HG03196 (cell line): ENCODE measurements around the gene EVL.

Experiments
- ATAC-seq: cut with Tn5 transposase; IDR thresholded peaks from one replicate; pipeline ENCODE4 v1.9.1; 2021; ENCODE audit not compliant: unreplicated experiment

EVL gene

GRCh38 chr14:100082723-100083122 is 17.5 kb downstream of the EVL start:
- no peak for ATAC-seq

- no peak for ATAC-seq
These were observed 18.5 kb downstream of the EVL start for GRCh38 chr14:100083706-100084105.

GRCh38 chr14:100084591-100084990 is 19.4 kb downstream of the EVL start:
- no peak for ATAC-seq

GRCh38 chr14:100085462-100085861 is 20.2 kb downstream of the EVL start:
- no peak for ATAC-seq

GRCh38 chr14:100086361-100086760 is 21.1 kb downstream of the EVL start:
- ATAC-seq: no peak

GRCh38 chr14:100088226-100088625 is 23.0 kb downstream of the EVL start:
- ATAC-seq: no peak

GRCh38 chr14:100091386-100091785 is 26.2 kb downstream of the EVL start:
- ATAC-seq: no peak

GRCh38 chr14:100092832-100093231 is 27.6 kb downstream of the EVL start:
- no peak for ATAC-seq

- no peak for ATAC-seq
These were observed 28.1 kb downstream of the EVL start for GRCh38 chr14:100093319-100093718.

GRCh38 chr14:100096656-100097055 is 31.4 kb downstream of the EVL start:
- no peak for ATAC-seq

GRCh38 chr14:100098171-100098570 is 32.9 kb downstream of the EVL start:
- no peak for ATAC-seq

GRCh38 chr14:100100032-100100703 is 34.9 kb downstream of the EVL start:
- no peak for ATAC-seq

- no peak for ATAC-seq
These were observed 37.0 kb downstream of the EVL start for GRCh38 chr14:100102156-100102785.

GRCh38 chr14:100103250-100104005 is 38.2 kb downstream of the EVL start:
- ATAC-seq: no peak

- ATAC-seq: no peak
These were observed 38.8 kb downstream of the EVL start for GRCh38 chr14:100104006-100104352.

GRCh38 chr14:100104523-100105300 is 39.5 kb downstream of the EVL start:
- no peak for ATAC-seq

- ATAC-seq: no peak
These were observed 40.3 kb downstream of the EVL start for GRCh38 chr14:100105357-100106169.

GRCh38 chr14:100106250-100107112 is 41.3 kb downstream of the EVL start:
- no peak for ATAC-seq

- no peak for ATAC-seq
These were observed 42.0 kb downstream of the EVL start for GRCh38 chr14:100107236-100107635.
